GM21619 (cell line): ENCODE results near the gene MPZ.
"Not testable (repeated sequence)": the region's sequence is repeated elsewhere in the genome, so short reads cannot be mapped to it uniquely, and the experiment has no call there.

Source experiments
- ATAC-seq: cut with Tn5 transposase; IDR thresholded peaks from one replicate; pipeline ENCODE4 v1.9.1; 2021; ENCODE audit not compliant: unreplicated experiment

MPZ gene

GRCh38 chr1:161257109-161257508 lies 52.7 kb downstream of the MPZ start:
- not testable (repeated sequence) for ATAC-seq

DNA sequence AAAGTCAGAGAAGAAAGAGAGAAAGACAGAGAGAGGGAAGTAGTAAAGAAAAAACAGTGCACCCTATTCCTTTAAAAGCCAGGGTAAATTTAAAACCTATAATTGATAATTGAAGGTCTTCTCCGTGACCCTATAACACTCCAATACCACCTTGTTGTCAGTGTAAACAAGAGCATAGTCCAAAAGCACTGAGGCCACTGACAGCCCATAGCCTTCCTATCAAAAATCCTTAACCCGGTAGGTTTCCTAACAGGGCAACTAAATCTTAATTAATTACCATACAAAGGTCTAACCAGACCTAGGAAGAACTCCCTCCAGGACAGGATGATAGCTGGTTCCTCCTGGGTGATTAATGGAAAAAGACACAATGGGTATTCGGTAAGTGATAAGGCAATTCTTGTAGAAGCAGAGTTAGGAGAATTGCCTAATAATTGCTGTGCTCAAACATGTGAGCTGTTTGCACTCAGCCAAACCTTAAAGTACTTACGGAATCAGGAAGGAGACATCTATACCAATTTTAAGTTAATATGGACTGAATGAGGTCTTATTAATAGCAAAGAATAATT lies 53.7 kb downstream of the MPZ start:
- not testable (repeated sequence) for ATAC-seq

- not testable (repeated sequence) for ATAC-seq
These were observed 54.5 kb downstream of the MPZ start for GRCh38 chr1:161255302-161255701.
